Rectal smooth muscle tissue (tissue), 1 donor: Measurements from ENCODE around the gene FNDC3B.

ENCODE experiments used
- H3K27ac ChIP-seq: one replicate; pipeline ENCODE4 v1.7.0; 2013; ENCODE audit warnings: low read depth, low read length, inconsistent platforms
- H3K27me3 ChIP-seq: one replicate; pipeline ENCODE4 v1.7.0; 2013; ENCODE audit warnings: low read length; ENCODE audit not compliant: control insufficient read depth, insufficient read depth
- H3K36me3 ChIP-seq: one replicate; pipeline ENCODE4 v1.7.0; 2013; ENCODE audit warnings: low read length; ENCODE audit not compliant: control insufficient read depth, insufficient read depth
- H3K4me1 ChIP-seq: one replicate; pipeline ENCODE4 v1.7.0; 2013; ENCODE audit warnings: low read length; ENCODE audit not compliant: control insufficient read depth, insufficient read depth
- H3K4me3 ChIP-seq: one replicate; pipeline ENCODE4 v1.7.0; 2013; ENCODE audit warnings: low read length
- H3K9ac ChIP-seq: one replicate; pipeline ENCODE4 v1.7.0; 2013; ENCODE audit warnings: low read length

Gene FNDC3B

GRCh38 chr3:172309741-172310427, 270.5 kb downstream of the FNDC3B start:
- Histone ChIP-seq H3K36me3 (peaks cover 8% of the 10 kb centered on the region), H3K27ac (no peak overlapping the region), H3K4me3 (no peak overlapping the region), H3K9ac (no peak overlapping the region), H3K27me3 (no peaks in the 10 kb centered on the region), H3K4me1 (peaks cover 13% of the 10 kb centered on the region)

GRCh38 chr3:172310428-172310760, 271.0 kb downstream of the FNDC3B start:
- peaks cover 16% of the 10 kb centered on the region for H3K4me1 ChIP-seq
- H3K4me3 ChIP-seq = no peak overlapping the region
- peaks cover 8% of the 10 kb centered on the region for H3K36me3 ChIP-seq
- H3K27ac ChIP-seq = no peak overlapping the region
- no peak overlapping the region for H3K9ac ChIP-seq
- H3K27me3 ChIP-seq = no peaks in the 10 kb centered on the region

- Histone ChIP-seq H3K4me1 (peaks cover 21% of the 10 kb centered on the region), H3K27ac (no peak overlapping the region), H3K36me3 (peaks cover 8% of the 10 kb centered on the region)
Measured at GRCh38 chr3:172311217-172311616, 271.8 kb downstream of the FNDC3B start.

GRCh38 chr3:172312001-172312400, 272.6 kb downstream of the FNDC3B start:
- Histone ChIP-seq H3K27me3 (no peaks in the 10 kb centered on the region), H3K4me1 (peaks cover 27% of the 10 kb centered on the region), H3K36me3 (peaks cover 8% of the 10 kb centered on the region), H3K4me3 (no peak overlapping the region), H3K27ac (no peak overlapping the region), H3K9ac (no peak overlapping the region)

More at GRCh38 chr3:172311217-172311616, 271.8 kb downstream of the FNDC3B start:
- Histone ChIP-seq H3K27me3 (no peaks in the 10 kb centered on the region), H3K4me3 (no peak overlapping the region), H3K9ac (no peak overlapping the region)

DNA sequence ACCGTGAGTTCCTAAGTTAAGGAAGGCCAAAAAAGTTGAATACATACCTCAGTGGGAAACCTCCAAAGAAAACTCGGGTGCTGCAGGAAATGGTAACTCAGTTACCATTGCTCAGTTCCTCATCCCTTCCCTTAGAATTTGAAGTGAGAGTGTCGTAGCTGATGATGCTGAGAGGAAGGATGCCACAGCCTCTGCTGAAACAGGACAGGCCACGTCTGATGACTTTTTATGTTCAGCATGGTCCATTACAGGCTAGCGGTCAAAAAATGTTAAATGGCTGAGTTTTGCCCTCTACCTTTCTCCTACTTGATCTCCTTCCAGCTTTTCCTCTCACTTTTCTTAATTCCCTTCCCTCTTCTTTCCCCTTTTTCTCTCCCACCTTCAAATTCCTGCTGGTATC, 273.3 kb downstream of the FNDC3B start:
- Histone ChIP-seq H3K4me1 (peaks cover 31% of the 10 kb centered on the region), H3K36me3 (peaks cover 8% of the 10 kb centered on the region), H3K9ac (no peak overlapping the region), H3K27ac (peak overlapping the region; percentile 12), H3K27me3 (no peaks in the 10 kb centered on the region), H3K4me3 (no peak overlapping the region)

GRCh38 chr3:172313671-172314070, 274.3 kb downstream of the FNDC3B start:
- H3K27me3 ChIP-seq = no peaks in the 10 kb centered on the region
- H3K4me3 ChIP-seq = no peak overlapping the region
- peaks cover 8% of the 10 kb centered on the region for H3K36me3 ChIP-seq
- H3K4me1 ChIP-seq = peaks cover 39% of the 10 kb centered on the region
- peak overlapping the region; percentile 80 for H3K27ac ChIP-seq
- no peak overlapping the region for H3K9ac ChIP-seq

DNA sequence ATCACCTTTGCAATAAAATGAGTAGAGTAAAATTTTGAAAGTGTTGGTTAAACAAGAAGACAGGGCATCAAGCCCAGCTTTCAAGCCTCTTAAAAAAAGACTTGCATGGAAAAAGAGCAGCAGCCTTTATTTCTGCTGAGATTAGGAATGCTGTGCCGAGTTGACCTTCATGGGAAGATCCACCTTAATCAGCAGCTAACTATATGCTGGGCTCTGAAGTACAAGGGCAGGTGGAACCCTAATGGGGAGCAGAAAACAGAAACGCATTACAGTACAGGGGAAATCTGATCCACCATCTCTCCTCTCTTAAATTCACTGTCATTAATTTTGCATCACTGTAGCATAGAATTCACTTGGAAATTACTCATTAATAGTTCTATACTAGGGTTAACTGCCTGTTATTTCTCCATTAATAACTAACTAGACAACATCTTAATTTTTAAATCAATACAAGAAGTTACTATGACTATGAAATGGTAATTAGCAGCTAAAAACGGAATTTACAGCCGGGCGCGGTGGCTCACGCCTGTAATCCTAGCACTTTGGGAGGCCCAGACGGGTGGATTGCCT, 275.3 kb downstream of the FNDC3B start:
- H3K36me3 ChIP-seq = peaks cover 8% of the 10 kb centered on the region
- peaks cover 48% of the 10 kb centered on the region for H3K4me1 ChIP-seq
- peak overlapping the region; percentile 80 for H3K27ac ChIP-seq
- H3K27me3 ChIP-seq = no peaks in the 10 kb centered on the region
- H3K4me3 ChIP-seq = no peak overlapping the region
- no peak overlapping the region for H3K9ac ChIP-seq

GRCh38 chr3:172315401-172316091, 276.2 kb downstream of the FNDC3B start:
- no peak overlapping the region for H3K4me3 ChIP-seq

DNA sequence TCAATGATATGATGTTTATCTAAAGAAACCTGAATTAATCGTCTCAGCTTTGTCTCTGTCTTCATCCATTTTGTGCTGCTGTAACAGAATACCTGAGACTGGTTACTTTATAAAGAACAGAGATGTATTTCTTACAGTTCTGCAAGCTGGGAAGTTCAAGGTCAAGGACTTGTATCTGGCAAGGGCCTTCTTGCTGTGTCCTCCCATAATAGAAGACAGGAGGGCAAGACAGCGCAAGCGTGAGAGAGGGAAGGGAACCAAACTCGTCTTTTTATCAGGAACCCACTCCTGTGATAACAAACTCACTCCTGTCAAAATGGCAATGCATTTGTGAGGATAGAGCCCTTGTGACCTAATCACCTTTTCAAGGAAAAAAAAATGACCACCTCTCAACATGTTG, 277.4 kb downstream of the FNDC3B start:
- Histone ChIP-seq H3K27me3 (no peaks in the 10 kb centered on the region), H3K27ac (no peak overlapping the region), H3K9ac (no peak overlapping the region), H3K4me3 (no peak overlapping the region), H3K36me3 (no peaks in the 10 kb centered on the region), H3K4me1 (peaks cover 54% of the 10 kb centered on the region)

More at GRCh38 chr3:172315401-172316091, 276.2 kb downstream of the FNDC3B start:
- H3K9ac ChIP-seq = no peak overlapping the region
- peaks cover under 1% of the 10 kb centered on the region for H3K36me3 ChIP-seq
- peak overlapping the region; percentile 80 for H3K27ac ChIP-seq
- H3K27me3 ChIP-seq = no peaks in the 10 kb centered on the region
- peaks cover 53% of the 10 kb centered on the region for H3K4me1 ChIP-seq

DNA sequence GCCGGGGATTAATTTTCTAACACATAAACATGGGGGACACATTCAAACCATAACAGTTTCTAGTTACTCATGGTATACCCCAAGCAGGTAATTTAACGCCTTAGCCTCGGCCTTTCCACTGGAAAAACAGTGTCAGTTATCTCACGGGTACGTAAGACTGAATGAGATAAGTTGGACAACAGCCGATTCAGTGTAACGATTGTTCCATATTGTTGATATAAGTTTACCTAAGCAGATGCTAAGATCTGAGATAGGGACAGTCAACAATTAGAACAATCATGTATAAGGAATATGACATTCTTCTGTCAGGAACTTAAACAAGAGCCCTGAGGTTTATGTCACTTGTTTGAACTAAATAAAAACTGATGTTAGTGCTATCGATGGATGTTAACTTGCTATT, 278.1 kb downstream of the FNDC3B start:
- peaks cover under 1% of the 10 kb centered on the region for H3K36me3 ChIP-seq
- H3K27ac ChIP-seq = peak overlapping the region; percentile 80
- H3K4me1 ChIP-seq = peaks cover 54% of the 10 kb centered on the region
- H3K9ac ChIP-seq = no peak overlapping the region
- H3K27me3 ChIP-seq = no peaks in the 10 kb centered on the region
- no peak overlapping the region for H3K4me3 ChIP-seq

- Histone ChIP-seq H3K4me1 (peaks cover 54% of the 10 kb centered on the region), H3K4me3 (no peak overlapping the region), H3K36me3 (peaks cover 4% of the 10 kb centered on the region), H3K9ac (no peak overlapping the region), H3K27me3 (no peaks in the 10 kb centered on the region), H3K27ac (peak overlapping the region; percentile 80)
Measured at GRCh38 chr3:172317984-172318383, 278.6 kb downstream of the FNDC3B start.

DNA sequence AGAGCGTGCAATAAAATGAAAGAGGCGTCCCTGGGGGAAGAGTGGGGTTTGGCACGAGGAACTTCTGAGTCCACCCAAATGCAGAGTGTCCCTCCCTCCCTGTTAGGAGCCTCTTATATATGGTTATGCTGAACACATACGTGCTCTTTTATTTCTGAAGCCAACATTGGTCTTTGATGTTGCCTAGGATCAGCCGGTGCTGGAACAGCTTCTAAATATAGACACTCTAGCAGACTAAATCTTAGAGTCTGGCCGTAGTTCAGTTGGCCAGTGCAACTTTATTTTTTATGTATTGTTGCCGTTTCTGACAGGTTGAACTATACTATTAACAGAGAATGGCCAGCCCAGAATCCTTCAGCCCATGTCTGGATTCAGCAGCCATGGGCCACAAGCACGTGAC, 280.2 kb downstream of the FNDC3B start:
- no peak overlapping the region for H3K4me3 ChIP-seq
- no peak overlapping the region for H3K9ac ChIP-seq
- H3K4me1 ChIP-seq = peaks cover 42% of the 10 kb centered on the region
- H3K27me3 ChIP-seq = no peaks in the 10 kb centered on the region
- H3K27ac ChIP-seq = peak overlapping the region; percentile 59
- H3K36me3 ChIP-seq = peaks cover 12% of the 10 kb centered on the region
